ENCODE measurements around the gene GATC.
"Not testable (repeated sequence)": the region's sequence is repeated elsewhere in the genome, so short reads cannot be mapped to it uniquely, and the experiment has no call there.

The GATC gene

GRCh38 chr12:120470150-120470784 is 24.0 kb downstream of the GATC start:
- no peak for DNase-seq

DNA sequence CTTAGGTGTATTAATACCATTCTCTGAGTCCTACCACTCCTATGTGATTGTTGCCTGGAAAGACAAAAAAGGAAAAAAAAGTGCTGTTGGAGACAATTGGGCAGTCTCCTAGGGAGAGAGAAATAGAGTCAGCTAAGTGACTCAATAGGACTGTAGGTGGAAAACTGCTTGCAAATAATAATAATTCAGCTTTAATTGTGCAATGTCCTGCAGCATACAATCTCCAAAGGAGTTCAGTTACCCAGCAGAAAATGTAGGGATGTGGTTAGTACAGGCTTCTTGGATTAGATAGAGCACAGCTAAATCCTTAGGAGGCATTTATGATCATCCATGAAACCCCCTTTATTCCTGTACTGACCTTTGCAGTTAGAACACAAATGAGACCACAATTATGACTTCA is 26.3 kb downstream of the GATC start:
- no peak for DNase-seq

DNA sequence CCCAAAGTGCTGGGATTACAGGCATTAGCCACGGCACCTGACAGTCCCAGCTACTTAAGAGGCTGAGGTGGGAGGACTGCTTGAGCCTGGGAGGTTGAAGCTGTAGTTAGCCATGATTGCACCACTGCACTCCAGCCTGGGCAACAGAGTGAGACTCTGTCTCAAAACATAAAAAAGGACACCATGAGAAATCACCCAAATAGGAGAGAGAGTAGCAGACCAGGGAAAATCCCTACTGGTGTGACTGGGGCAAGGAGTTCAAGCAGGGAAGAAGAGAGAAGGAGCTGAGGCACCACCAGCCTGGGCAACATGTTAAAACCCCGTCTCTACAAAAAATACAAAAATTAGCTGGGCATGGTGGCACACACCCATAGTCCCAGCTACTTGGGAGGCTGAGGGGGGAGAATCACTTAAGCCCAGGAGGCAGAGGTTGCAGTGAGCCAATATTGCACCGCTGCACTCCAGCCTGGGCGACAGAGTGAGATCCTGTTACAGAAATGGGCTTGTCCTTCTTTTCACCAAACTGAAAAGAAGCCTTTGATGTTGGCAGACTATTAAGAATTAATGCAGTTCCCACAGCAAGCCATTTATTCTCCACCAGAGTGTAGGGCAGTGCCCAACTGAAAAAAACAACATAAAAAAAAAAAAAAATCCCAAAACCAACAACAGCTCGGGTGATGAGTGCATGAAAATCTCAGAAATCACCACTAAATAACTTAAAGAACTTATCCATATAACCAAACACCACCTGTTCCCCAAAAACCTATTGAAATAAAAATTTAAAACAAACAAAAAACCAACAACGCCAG is 27.8 kb downstream of the GATC start:
- no peak for DNase-seq

GRCh38 chr12:120474616-120474960 is 28.3 kb downstream of the GATC start:
- DNase-seq, result no peak

GRCh38 chr12:120475643-120476042 is 29.4 kb downstream of the GATC start:
- no peak for DNase-seq

DNA sequence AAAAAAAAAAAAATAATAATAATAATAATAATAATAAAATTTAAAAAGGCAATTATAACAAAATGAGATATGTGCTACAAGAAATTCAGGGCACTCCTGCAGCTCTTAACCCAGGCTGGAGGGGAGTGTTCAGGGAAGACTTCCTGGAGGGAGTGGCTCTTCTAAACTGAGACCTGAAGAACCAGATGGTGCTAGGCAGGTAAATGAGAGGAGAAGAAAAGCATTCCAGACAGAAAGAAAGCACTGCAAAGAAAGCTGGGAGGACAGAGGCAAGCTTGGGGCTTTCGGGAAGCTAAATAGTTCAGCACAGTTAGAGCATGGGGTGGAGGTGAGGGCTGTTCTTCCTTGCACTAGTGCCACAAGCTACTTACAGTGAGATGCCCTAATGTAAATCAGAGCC is 33.2 kb downstream of the GATC start:
- DNase-seq, result no peak

DNA sequence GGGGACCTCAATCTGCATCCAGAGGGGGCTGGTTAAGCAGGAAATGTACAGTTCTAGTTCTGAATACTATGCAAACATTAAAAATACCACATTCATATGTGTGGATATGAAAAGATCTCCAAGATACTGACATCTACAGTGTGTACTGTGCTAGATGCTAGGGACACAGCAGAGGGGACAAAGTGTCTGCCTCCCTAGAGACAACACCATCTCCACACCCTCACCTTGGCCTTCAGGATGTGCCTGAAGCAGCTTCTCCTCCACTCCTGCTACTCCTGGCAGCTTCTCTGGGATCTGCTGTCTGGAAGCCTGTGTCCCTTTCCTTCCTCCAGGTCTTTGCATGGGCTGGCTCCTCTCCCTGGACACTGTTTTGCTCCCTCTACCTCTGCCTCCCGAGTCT is 34.0 kb downstream of the GATC start:
- DNase-seq, result no peak

- DNase-seq, result no peak
Observed at GRCh38 chr12:120481022-120481767, 35.0 kb downstream of the GATC start.

- no peak for DNase-seq
Observed at GRCh38 chr12:120483621-120484020, 37.4 kb downstream of the GATC start.

DNA sequence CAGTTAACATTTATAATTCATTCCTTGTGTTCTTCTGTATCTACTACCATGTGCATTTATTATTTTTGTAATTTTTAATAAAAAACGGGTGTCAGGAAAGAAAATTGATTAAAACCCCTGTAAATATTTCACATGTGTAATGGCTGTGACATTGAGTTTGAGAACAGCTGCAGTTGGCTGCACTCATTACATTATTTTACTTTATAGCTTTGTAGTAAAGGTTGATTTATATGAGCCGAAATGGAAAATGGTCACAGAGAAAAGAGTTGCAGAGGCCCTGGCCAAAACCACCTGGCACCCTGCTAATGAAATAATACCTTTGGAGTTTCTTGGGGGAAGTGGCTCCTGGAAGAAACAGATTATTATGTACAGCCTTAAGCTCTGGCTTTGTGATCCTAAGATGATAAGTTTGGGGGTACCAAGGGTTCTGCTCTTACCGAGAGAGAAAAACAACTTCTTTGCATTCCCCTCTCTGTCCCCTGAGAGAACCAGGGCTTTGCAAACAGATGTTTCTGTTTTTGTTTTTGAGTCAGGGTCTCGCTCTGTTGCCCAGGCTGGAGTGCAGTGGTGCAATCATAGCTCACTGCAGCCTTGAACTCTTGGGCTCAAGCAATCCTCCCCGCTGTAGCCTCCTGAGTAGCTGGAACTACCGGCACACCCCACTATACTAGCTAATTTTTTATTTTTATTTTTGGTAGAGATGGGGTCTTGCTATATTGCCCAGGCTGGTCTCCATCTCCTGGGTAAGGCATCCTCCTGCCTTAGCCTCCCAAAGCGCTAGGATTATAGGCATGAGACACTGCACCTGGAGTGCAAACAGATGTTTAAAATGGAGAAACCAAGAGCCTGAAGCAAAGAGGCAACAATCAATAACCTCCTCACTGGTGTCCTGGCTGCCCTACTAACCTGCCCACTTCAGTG is 40.0 kb downstream of the GATC start:
- DNase-seq, result no peak

DNA sequence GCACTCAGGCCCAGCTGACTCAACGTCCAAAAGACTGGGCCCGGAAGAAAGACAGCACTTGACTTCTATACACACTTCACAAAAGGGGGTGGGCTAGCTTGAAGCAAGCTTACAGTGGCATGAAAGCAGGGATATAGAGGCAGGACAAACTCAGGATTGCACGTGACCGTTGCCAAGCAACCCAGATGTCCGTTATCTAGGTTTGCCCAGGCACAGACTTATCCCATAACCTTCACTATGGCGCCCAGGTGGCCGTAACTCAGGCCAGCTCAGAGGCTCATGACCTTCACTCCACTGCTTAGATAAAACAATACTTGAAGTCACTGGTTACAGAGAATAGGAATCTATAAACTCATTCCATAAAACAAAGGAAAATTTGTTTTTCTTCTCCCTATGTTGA is 41.3 kb downstream of the GATC start:
- not testable (repeated sequence) for DNase-seq

DNA sequence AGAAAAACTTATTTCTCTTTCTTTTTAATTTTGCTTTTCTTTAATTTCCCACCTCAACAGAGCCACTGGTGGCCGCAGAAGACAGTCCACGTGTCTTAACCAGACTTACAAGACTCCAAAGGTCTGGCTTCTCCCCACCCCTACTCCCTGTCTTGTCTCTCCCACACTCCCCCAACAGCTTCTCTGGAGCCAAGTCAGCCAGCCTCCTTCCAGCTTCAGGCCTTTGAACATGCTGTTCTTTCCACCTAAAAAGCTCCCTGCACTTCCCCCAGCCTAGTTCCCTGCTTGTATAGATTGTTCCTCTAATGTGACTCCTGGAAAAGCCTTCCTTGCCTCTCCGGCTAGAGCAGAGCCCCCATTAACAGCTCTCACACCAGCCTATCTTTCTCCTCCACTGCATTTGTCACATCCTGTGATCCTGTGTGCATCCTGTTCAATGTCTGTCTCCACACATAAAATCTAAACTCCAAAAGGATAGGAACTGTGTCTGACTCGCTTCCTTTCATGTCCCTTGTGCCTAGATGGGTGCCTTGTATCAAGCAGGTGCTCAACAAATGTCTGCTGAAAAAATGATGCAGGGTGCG is 41.9 kb downstream of the GATC start:
- no peak for DNase-seq

GRCh38 chr12:120489018-120489417 is 42.8 kb downstream of the GATC start:
- no peak for DNase-seq

DNA sequence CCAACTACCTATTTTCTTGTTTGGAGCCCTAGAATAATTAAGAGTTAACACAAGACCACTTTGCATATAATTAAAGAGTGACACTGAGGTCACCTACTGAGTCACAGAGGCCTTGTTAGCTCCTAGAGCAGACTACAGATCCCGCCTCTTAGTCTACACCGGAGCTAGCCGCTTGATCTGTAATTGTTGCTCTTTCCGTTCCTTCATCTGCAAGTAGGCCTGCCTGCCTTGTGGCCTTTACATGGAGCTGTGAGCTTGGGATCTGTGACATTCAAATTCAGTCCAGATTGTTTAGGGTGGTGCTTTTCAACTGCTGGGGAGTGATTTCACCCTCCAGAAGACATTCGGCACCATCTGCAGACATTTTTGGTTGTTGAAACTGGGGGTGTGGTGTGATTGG is 44.1 kb downstream of the GATC start:
- no peak for DNase-seq

DNA sequence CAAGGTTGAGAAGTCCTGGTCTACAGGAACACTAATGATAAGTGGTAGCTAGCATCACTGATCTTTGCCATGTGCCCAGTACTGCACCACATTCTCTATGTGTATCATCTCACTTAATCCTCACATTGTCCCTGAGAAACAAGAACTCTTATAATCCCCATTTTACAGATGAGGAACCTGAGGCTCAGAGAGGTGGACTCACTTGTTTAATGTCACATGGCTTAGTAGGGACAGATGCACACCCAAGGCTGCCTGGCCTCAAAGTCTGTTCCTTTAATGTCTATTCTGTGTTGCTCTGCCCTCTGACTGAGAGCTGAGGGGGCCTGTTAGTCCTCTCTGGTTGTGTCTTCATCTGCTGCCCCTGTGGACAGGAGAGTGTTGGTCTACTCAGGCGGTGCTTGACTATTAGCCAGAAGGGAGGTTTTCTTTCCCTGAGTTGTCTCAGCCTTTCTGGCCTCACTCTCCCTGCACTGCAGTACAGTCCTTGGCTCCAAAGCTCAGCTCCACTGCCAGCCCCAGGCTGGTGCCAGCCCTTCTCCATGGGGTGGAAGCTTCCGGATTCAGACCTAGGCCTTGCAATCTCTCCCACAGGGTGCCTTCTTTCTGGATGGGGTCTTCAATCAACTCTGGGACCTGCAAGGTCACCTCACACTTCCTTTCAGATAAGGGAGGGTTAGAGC is 44.7 kb downstream of the GATC start:
- DNase-seq, result no peak

DNA sequence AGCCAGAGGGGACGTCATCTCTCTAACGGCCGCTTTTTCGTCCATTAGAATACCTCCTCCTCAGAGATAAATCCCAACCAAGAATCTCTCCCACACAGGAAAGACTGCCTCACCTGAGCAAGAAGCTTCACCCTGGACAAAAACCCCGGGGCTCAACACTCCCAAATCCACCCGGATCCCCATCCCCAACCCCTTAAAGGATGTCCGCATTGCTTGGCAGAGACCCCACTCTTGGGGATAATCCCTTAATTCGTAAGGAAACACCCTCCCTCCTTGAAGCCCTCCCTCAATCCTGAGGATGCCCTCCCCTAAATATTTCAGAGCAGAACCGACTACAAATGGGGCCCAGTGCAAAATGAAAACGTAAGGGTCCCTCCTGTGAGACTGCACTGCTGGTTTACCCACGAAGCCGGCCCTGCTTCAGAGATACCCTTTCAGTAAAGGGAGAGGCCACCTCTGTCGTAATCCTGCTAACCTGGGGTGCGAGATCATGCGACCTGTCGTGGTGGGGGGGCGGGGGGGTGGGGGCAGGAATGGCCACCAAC is 49.0 kb downstream of the GATC start:
- DNase-seq, result no peak

- peak; percentile 98 for DNase-seq
Observed at GRCh38 chr12:120495731-120496412, 49.6 kb downstream of the GATC start, which contains the start of gene DYNLL1. TSS of gene DYNLL1 (plus strand) at chr12:120496113. CDS start at chr12:120496422, 309 bp downstream.

DNA sequence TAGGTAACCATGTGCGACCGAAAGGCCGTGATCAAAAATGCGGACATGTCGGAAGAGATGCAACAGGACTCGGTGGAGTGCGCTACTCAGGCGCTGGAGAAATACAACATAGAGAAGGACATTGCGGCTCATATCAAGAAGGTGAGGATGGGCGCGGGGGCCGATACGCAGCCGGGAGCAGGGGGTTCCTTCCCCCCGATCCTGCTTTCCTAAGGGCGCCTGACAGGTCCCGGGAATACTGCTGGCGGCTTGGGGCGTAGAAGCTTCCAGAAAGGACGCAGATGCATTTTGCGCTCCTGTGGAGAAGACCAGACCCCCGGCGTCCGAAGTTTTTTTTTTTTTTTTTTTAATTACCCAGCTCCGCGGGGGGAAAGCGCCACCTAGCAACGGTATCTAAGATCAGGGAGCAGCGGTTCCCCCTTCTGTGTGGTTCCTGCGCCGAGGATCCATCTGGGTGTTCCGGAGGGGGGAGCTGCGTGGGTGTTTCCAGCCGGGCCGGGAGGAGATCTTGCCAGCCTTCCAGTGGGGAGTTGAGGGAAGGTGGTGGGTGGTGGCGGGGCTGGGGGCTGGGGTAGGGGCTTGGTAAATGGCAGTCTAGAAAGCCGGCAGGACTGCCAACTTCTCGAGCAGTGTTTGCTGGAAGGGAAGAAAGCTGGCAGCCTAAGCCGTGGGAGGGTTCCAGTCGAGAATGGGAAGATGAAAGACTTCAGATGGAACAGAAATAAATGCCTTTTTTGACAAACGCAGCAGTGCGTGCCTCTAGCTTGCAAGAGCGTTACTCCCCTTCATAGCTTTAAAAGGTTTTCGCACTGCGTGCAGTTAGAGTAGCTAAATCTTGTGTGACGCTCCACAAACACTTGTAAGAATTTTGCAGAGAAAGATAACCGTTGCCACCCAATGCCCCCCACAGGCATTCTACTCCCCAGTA is 50.4 kb downstream of the GATC start:
- DNase-seq, result peak; percentile 36

DNA sequence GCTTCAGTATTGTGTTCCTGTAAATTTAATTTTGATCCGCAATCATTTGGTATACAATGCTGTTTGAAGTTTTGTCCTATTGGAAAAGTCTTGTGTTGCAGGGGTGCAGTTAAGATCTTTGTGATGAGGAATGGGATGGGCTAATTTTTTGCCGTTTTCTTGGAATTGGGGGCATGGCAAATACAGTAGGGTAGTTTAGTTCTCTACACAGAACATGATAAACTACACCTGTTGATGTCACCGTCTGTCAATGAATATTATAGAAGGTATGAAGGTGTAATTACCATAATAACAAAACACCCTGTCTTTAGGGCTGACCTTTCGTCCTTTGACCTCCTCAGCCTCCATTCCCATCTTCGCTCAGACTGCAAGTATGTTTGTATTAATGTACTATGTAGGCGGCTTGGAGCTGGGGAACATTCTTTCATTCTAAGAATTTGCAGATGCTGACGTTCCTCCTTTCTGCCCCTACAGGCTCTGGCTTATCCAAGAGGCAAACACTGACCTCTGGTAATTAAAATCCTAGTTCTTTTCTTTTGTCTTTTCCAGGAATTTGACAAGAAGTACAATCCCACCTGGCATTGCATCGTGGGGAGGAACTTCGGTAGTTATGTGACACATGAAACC is 51.4 kb downstream of the GATC start:
- no peak for DNase-seq
